Measurements from ENCODE around the gene LCN2. TPM values are rescaled to one million over a fixed set of nuclear protein-coding genes. Genes with fewer than 3 reads are reported as not detected.

LCN2 gene
- total RNA-seq, 1 experiment from 2014 or later = 4,208 TPM

DNA sequence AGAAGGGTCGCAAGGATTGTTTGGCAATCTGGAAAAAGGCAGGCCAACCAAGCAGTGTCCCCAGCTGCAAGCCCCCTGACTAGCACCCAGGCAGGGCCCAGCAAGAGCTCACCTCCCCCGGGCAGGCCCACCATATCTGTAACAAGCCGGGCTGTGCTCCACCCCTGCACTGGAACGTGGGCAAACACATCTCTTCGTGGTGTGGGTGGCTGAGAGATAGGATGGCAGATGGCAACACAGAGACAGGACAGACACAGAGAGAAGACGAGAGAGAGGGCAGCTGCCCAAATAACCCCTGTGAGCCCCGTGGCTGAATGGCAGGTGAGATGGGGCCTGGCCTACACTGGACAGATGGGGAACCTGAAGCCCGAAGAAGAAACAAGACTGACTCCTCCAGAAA is 20.2 kb downstream of the LCN2 start:
- no peaks in the 10 kb centered on the region for H3K4me1 Mint-ChIP-seq (ENCODE audit: low read depth, unreplicated experiment)
- no peaks in the 10 kb centered on the region for H3K27me3 Mint-ChIP-seq (ENCODE audit: unreplicated experiment)
- H3K9me3 Mint-ChIP-seq (ENCODE audit: low read depth, unreplicated experiment) = no peaks in the 10 kb centered on the region
- BruUV-seq (replicated peaks) = no TSS peak
- intact Hi-C loops (cut with micrococcal nuclease; ENCODE audit: unreplicated experiment) = no loop called here
- no peak overlapping the region for H3K4me3 Mint-ChIP-seq (ENCODE audit: low read depth, unreplicated experiment)
- H3K27ac Mint-ChIP-seq (ENCODE audit: unreplicated experiment) = no peak overlapping the region
- CTCF ChIA-PET = no interaction called here
- TF ChIP-seq, protein P1, sequence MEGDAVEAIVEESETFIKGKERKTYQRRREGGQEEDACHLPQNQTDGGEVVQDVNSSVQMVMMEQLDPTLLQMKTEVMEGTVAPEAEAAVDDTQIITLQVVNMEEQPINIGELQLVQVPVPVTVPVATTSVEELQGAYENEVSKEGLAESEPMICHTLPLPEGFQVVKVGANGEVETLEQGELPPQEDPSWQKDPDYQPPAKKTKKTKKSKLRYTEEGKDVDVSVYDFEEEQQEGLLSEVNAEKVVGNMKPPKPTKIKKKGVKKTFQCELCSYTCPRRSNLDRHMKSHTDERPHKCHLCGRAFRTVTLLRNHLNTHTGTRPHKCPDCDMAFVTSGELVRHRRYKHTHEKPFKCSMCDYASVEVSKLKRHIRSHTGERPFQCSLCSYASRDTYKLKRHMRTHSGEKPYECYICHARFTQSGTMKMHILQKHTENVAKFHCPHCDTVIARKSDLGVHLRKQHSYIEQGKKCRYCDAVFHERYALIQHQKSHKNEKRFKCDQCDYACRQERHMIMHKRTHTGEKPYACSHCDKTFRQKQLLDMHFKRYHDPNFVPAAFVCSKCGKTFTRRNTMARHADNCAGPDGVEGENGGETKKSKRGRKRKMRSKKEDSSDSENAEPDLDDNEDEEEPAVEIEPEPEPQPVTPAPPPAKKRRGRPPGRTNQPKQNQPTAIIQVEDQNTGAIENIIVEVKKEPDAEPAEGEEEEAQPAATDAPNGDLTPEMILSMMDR (IDR thresholded peaks at IDR 0.05; ENCODE audit: unreplicated experiment) = no peak
- H3K36me3 Mint-ChIP-seq (ENCODE audit: insufficient read depth, unreplicated experiment) = peaks cover 26% of the 10 kb centered on the region
- no peak for DNase-seq

DNA sequence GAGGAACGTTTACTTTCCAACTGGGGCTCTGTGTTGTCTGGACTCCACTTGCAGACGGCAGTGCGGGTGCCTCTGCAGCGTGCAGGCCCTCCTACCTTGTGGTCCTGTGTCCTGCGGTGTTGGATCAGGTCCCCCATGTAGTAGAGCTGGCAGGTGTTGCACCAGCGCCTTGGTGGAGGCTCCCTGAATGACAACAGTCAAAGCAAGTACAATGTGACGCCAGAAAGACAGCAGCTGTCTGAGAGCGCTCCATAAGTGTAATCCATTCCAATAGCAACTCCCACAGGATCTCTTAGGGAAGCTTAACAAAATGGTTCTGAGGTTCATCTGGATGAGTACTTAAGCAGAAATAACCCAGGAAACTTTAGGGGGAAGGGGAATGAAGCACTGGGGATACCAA is 20.7 kb downstream of the LCN2 start:
- intact Hi-C loops (cut with micrococcal nuclease; ENCODE audit: unreplicated experiment) = no loop called here
- H3K27ac Mint-ChIP-seq (ENCODE audit: unreplicated experiment) = no peak overlapping the region
- H3K4me1 Mint-ChIP-seq (ENCODE audit: low read depth, unreplicated experiment) = no peaks in the 10 kb centered on the region
- H3K4me3 Mint-ChIP-seq (ENCODE audit: low read depth, unreplicated experiment) = no peak overlapping the region
- TF ChIP-seq, protein P1 (IDR thresholded peaks at IDR 0.05; ENCODE audit: unreplicated experiment) = no peak
- no TSS peak for BruUV-seq (replicated peaks)
- CTCF ChIA-PET = no interaction called here
- H3K9me3 Mint-ChIP-seq (ENCODE audit: low read depth, unreplicated experiment) = no peaks in the 10 kb centered on the region
- H3K27me3 Mint-ChIP-seq (ENCODE audit: unreplicated experiment) = no peaks in the 10 kb centered on the region
- peaks cover 23% of the 10 kb centered on the region for H3K36me3 Mint-ChIP-seq (ENCODE audit: insufficient read depth, unreplicated experiment)
- DNase-seq = no peak

DNA sequence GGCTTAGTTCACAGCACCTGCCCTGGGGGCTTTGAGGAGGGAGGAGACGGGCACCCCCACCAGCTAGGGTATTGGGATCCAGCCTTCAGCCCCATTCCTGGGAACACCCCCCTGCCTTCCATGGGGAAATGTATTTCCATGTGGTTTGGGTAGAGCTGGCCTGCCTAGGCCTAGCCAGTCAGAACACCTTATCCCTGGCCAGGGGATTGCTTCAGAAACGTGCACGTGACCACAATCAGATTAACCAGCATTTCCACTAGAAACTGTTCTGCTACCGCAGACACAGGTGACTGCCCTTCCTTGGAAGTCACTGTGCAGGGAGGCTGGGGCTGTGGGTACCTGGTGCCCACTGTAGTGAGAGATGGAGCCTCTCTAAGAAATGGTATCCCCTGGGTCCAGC is 24.8 kb downstream of the LCN2 start:
- TF ChIP-seq, protein P1 (IDR thresholded peaks at IDR 0.05; ENCODE audit: unreplicated experiment) = no peak
- no TSS peak for BruUV-seq (replicated peaks)
- Mint-ChIP-seq H3K9me3 (ENCODE audit: low read depth, unreplicated experiment) (no peaks in the 10 kb centered on the region), H3K4me3 (ENCODE audit: low read depth, unreplicated experiment) (no peak overlapping the region), H3K27ac (ENCODE audit: unreplicated experiment) (no peak overlapping the region), H3K27me3 (ENCODE audit: unreplicated experiment) (no peaks in the 10 kb centered on the region), H3K36me3 (ENCODE audit: insufficient read depth, unreplicated experiment) (peaks cover under 1% of the 10 kb centered on the region), H3K4me1 (ENCODE audit: low read depth, unreplicated experiment) (no peaks in the 10 kb centered on the region)
- intact Hi-C loops (cut with micrococcal nuclease; ENCODE audit: unreplicated experiment) = no loop called here
- no peak for DNase-seq
- CTCF ChIA-PET = no interaction called here

DNA sequence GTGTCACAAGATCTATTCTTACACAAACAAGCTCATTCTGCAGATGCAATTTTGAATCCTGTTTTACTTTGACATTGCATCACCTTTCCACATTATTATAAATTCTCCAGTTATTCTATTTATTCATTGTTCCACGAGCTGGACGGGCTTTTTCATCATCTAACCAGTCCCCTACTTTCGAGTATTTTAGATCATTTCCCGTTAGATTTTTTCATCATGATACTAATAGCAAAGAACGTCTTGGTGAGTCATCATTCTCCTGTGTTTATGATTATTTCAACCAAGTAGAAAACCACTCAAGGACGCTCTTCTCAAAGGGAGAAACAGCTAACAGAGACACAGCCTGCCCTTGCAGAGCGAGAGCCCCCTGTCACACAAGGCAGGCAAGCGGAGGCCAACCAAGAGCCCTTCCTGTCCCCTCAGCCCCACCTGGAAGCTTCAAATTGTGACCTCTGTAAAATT is 25.9 kb downstream of the LCN2 start:
- H3K36me3 Mint-ChIP-seq (ENCODE audit: insufficient read depth, unreplicated experiment) = peaks cover 3% of the 10 kb centered on the region
- no peak overlapping the region for H3K4me3 Mint-ChIP-seq (ENCODE audit: low read depth, unreplicated experiment)
- no peak for DNase-seq
- intact Hi-C loops (cut with micrococcal nuclease; ENCODE audit: unreplicated experiment) = no loop called here
- BruUV-seq (replicated peaks) = no TSS peak
- no peaks in the 10 kb centered on the region for H3K9me3 Mint-ChIP-seq (ENCODE audit: low read depth, unreplicated experiment)
- TF ChIP-seq, protein P1 (IDR thresholded peaks at IDR 0.05; ENCODE audit: unreplicated experiment) = no peak
- H3K4me1 Mint-ChIP-seq (ENCODE audit: low read depth, unreplicated experiment) = no peaks in the 10 kb centered on the region
- H3K27ac Mint-ChIP-seq (ENCODE audit: unreplicated experiment) = no peak overlapping the region
- CTCF ChIA-PET = interaction anchor here (0.5 kb wide), 1 partner anchor 246 kb away, joined by 4 read pairs; the partner anchor contains the start of gene CERCAM
- H3K27me3 Mint-ChIP-seq (ENCODE audit: unreplicated experiment) = no peaks in the 10 kb centered on the region

All from Calu3 (cell line).